Coronary artery (tissue), 2 donors: Measurements from ENCODE around the gene HINT2.

Source experiments
- DNase-seq: peaks from one replicate; pipeline ENCODE4 v3.0.0-alpha.2; 2017; ENCODE audit warnings: low spot score
- H3K27ac ChIP-seq, 2 donors: fragments of 200-600 bp; sonication (generic); one replicate each; pipeline ENCODE4 v1.5.1; 2016 to 2019
- H3K4me3 ChIP-seq: fragments of 200-600 bp; sonication (generic); 2 replicates; pipeline ENCODE4 v1.5.1; 2016; ENCODE audit warnings: mild to moderate bottlenecking, moderate library complexity
- CTCF ChIP-seq: fragments of 200-600 bp; sonication (generic); IDR thresholded peaks from one replicate; pipeline ENCODE4 v1.5.1; 2019; ENCODE audit warnings: antibody characterized with exemption

HINT2 gene

GRCh38 chr9:35826071-35826701 lies 11.3 kb upstream of the HINT2 start:
- no peak overlapping the region for H3K4me3 ChIP-seq
- peak overlapping the region in 1 of 2 donors; percentile 13 for H3K27ac ChIP-seq
- peak; percentile 72 for TF ChIP-seq CTCF
- DNase-seq = no peak

- no peak overlapping the region for H3K27ac ChIP-seq
- no peak for DNase-seq
- no peak overlapping the region for H3K4me3 ChIP-seq
- TF ChIP-seq CTCF = no peak
Measured at GRCh38 chr9:35822926-35823325, 8.1 kb upstream of the HINT2 start.

GRCh38 chr9:35820076-35820475 lies 5.2 kb upstream of the HINT2 start:
- TF ChIP-seq CTCF = no peak
- no peak for DNase-seq
- no peak overlapping the region for H3K27ac ChIP-seq
- no peak overlapping the region for H3K4me3 ChIP-seq

- Histone ChIP-seq H3K27ac (no peak overlapping the region), H3K4me3 (no peak overlapping the region)
- no peak for TF ChIP-seq CTCF
- no peak for DNase-seq
Measured at GRCh38 chr9:35818341-35818740, 3.5 kb upstream of the HINT2 start.

- Histone ChIP-seq H3K4me3 (no peak overlapping the region), H3K27ac (no peak overlapping the region)
- DNase-seq = no peak
- no peak for TF ChIP-seq CTCF
Measured at GRCh38 chr9:35816708-35817107, 1.9 kb upstream of the HINT2 start.

- peak overlapping the region; percentile 87 for H3K4me3 ChIP-seq
- TF ChIP-seq CTCF = no peak
- no peak for DNase-seq
- peak overlapping the region; percentile 95 to 96 for H3K27ac ChIP-seq
Measured at GRCh38 chr9:35814106-35814840, 569 bp downstream of the HINT2 start.
